ENCODE data around the gene RPS21. TPM values are rescaled to one million over a fixed set of nuclear protein-coding genes. Genes with fewer than 3 reads are reported as not detected.

Gene RPS21
- polyA plus RNA-seq, 1 of the 3 experiments (the other 2 are of a cell fraction) = 16,625 TPM

DNA sequence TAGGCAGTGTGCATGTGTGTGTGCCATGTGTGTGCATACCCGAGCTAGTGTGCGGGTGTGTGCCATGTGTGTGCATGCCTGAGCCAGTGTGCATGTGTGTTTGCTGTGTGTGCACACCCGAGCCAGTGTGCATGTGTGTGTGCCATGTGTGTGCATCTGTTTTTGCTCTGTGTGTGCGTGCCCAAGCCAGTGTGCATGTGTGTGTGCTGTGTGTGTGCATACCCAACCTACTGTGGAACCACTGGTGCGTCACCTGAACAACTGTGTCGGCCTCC is 34.8 kb downstream of the RPS21 start:
- WGBS (ENCODE audit: low lambda C conversion rate) = 46% methylated on average over 4 of the region's 6 CpGs
- POLR2A ChIA-PET = no interaction called here
- TF ChIP-seq, protein P1, sequence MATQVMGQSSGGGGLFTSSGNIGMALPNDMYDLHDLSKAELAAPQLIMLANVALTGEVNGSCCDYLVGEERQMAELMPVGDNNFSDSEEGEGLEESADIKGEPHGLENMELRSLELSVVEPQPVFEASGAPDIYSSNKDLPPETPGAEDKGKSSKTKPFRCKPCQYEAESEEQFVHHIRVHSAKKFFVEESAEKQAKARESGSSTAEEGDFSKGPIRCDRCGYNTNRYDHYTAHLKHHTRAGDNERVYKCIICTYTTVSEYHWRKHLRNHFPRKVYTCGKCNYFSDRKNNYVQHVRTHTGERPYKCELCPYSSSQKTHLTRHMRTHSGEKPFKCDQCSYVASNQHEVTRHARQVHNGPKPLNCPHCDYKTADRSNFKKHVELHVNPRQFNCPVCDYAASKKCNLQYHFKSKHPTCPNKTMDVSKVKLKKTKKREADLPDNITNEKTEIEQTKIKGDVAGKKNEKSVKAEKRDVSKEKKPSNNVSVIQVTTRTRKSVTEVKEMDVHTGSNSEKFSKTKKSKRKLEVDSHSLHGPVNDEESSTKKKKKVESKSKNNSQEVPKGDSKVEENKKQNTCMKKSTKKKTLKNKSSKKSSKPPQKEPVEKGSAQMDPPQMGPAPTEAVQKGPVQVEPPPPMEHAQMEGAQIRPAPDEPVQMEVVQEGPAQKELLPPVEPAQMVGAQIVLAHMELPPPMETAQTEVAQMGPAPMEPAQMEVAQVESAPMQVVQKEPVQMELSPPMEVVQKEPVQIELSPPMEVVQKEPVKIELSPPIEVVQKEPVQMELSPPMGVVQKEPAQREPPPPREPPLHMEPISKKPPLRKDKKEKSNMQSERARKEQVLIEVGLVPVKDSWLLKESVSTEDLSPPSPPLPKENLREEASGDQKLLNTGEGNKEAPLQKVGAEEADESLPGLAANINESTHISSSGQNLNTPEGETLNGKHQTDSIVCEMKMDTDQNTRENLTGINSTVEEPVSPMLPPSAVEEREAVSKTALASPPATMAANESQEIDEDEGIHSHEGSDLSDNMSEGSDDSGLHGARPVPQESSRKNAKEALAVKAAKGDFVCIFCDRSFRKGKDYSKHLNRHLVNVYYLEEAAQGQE (IDR thresholded peaks at IDR 0.05; ENCODE audit: low read depth, low read length) = no peak
- TF ChIP-seq, protein P2, sequence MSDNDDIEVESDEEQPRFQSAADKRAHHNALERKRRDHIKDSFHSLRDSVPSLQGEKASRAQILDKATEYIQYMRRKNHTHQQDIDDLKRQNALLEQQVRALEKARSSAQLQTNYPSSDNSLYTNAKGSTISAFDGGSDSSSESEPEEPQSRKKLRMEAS (IDR thresholded peaks at IDR 0.05; ENCODE audit: low read depth) = no peak
- TF ChIP-seq, protein P3, sequence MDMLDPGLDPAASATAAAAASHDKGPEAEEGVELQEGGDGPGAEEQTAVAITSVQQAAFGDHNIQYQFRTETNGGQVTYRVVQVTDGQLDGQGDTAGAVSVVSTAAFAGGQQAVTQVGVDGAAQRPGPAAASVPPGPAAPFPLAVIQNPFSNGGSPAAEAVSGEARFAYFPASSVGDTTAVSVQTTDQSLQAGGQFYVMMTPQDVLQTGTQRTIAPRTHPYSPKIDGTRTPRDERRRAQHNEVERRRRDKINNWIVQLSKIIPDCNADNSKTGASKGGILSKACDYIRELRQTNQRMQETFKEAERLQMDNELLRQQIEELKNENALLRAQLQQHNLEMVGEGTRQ (IDR thresholded peaks at IDR 0.05; ENCODE audit: borderline replicate concordance, low read depth, low read length) = no peak
- TF ChIP-seq RAD21 (IDR thresholded peaks at IDR 0.05; ENCODE audit: low read length) (no peak), GABPA (IDR thresholded peaks at IDR 0.05; ENCODE audit: low read depth) (no peak), EZH2phosphoT487 (IDR thresholded peaks at IDR 0.05; ENCODE audit: borderline replicate concordance, low read depth) (no peak), TCF12 (IDR thresholded peaks at IDR 0.05) (no peak), RFX5 (IDR thresholded peaks at IDR 0.05; ENCODE audit: low read length) (no peak), EP300 (IDR thresholded peaks at IDR 0.05; ENCODE audit: borderline replicate concordance in 1 of 2, low read depth in 1 of 2, low read length in 1 of 2) (no peak), YY1 (IDR thresholded peaks at IDR 0.05; ENCODE audit: low read depth) (no peak), NRF1 (IDR thresholded peaks at IDR 0.05; ENCODE audit: low read depth, low read length) (no peak), FOSL2 (IDR thresholded peaks at IDR 0.05; ENCODE audit: borderline replicate concordance, low read depth) (no peak), JUND (IDR thresholded peaks at IDR 0.05) (no peak)
- TF ChIP-seq, protein P4, sequence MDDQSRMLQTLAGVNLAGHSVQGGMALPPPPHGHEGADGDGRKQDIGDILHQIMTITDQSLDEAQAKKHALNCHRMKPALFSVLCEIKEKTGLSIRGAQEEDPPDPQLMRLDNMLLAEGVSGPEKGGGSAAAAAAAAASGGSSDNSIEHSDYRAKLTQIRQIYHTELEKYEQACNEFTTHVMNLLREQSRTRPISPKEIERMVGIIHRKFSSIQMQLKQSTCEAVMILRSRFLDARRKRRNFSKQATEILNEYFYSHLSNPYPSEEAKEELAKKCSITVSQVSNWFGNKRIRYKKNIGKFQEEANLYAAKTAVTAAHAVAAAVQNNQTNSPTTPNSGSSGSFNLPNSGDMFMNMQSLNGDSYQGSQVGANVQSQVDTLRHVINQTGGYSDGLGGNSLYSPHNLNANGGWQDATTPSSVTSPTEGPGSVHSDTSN (IDR thresholded peaks at IDR 0.05) = no peak

More for the DNA sequence above, 34.8 kb downstream of the RPS21 start:
- H3K9me3 ChIP-seq = no peaks in the 10 kb centered on the region
- no peak overlapping the region for H3K27ac ChIP-seq (ENCODE audit: low read depth in 2 of 2, low read length in 1 of 2)
- no peak for DNase-seq
- H3K4me3 ChIP-seq (ENCODE audit: low read depth in 2 of 2, low read length in 1 of 2) = no peak overlapping the region
- H3F3A ChIP-seq (replicated peaks; ENCODE audit: insufficient read depth) = no peaks in the 10 kb centered on the region
- no peaks in the 10 kb centered on the region for H4K20me1 ChIP-seq (ENCODE audit: insufficient read depth)
- no peaks in the 10 kb centered on the region for H3K27me3 ChIP-seq (ENCODE audit: insufficient read depth)
- H3K4me2 ChIP-seq = no peak overlapping the region
- no peak overlapping the region for H3K9ac ChIP-seq
- H2AFZ ChIP-seq (ENCODE audit: low read depth) = no peak overlapping the region
- H3K36me3 ChIP-seq (replicated peaks in 1 of 2; ENCODE audit: control insufficient read depth in 1 of 2, insufficient read depth in 2 of 2, low read length in 1 of 2) = no peaks in the 10 kb centered on the region
- no peaks in the 10 kb centered on the region for H3K4me1 ChIP-seq (ENCODE audit: control insufficient read depth in 1 of 2, insufficient read depth in 2 of 2, low read depth in 1 of 2, low read length in 1 of 2)
- CTCF ChIA-PET = no interaction called here
- no peaks in the 10 kb centered on the region for H3K79me2 ChIP-seq (ENCODE audit: insufficient read depth)
- H3K9me2 ChIP-seq = no peaks in the 10 kb centered on the region
